Calu3 (cell line): ENCODE results near the gene LINC01488. TPM values are rescaled to one million over a fixed set of nuclear protein-coding genes. Genes with fewer than 3 reads are reported as not detected.

ENCODE experiments used
- BruUV-seq: library from RNA; stranded (reverse); fragments of 400-500 nt; replicated peaks from 2 replicates; lab custom pipeline; 2021; lab: Mats Ljungman, UMichigan
- CTCF ChIA-PET: fragments of 300-600 bp; sonication (Branson Sonifier 250); formaldehyde crosslinking; loops from one replicate; lab custom pipeline; 2022; ENCODE audit warnings: antibody characterized with exemption; lab: Charles Lee
- DNase-seq: peaks from one replicate; pipeline ENCODE4 v3.0.0; 2022
- H3K27ac Mint-ChIP-seq: one replicate; pipeline ENCODE4 v1.8.0; 2022; ENCODE audit warnings: mixed read lengths; ENCODE audit not compliant: unreplicated experiment
- H3K27me3 Mint-ChIP-seq: one replicate; pipeline ENCODE4 v1.8.0; 2022; ENCODE audit warnings: mixed read lengths; ENCODE audit not compliant: unreplicated experiment
- H3K36me3 Mint-ChIP-seq: one replicate; pipeline ENCODE4 v1.8.0; 2022; ENCODE audit warnings: mild to moderate bottlenecking, moderate library complexity, mixed read lengths; ENCODE audit not compliant: insufficient read depth, unreplicated experiment
- H3K4me1 Mint-ChIP-seq: one replicate; pipeline ENCODE4 v1.8.0; 2022; ENCODE audit warnings: mild to moderate bottlenecking, low read depth, mixed read lengths; ENCODE audit not compliant: unreplicated experiment
- H3K4me3 Mint-ChIP-seq: one replicate; pipeline ENCODE4 v1.8.0; 2022; ENCODE audit warnings: mild to moderate bottlenecking, low read depth, moderate library complexity, mixed read lengths; ENCODE audit not compliant: unreplicated experiment
- H3K9me3 Mint-ChIP-seq: one replicate; pipeline ENCODE4 v1.8.0; 2022; ENCODE audit warnings: low read depth, mixed read lengths; ENCODE audit not compliant: unreplicated experiment
- CTCF ChIP-seq: fragments of 200-600 bp; IDR thresholded peaks from one replicate; pipeline ENCODE4 v1.8.0; 2022; ENCODE audit warnings: antibody characterized with exemption; ENCODE audit not compliant: unreplicated experiment
- intact Hi-C: fragments of 100-400 bp; cut with micrococcal nuclease; formaldehyde crosslinking; loops from one replicate; pipeline ENCODE4 v1.10.0; 2022; ENCODE audit not compliant: unreplicated experiment
- total RNA-seq: library from RNA; stranded (reverse); gene quantifications from 2 replicates; pipeline ENCODE4 v1.2.3, GENCODE V29; 2022

The LINC01488 gene
- total RNA-seq, 1 experiment from 2014 or later: not detected

- CTCF ChIA-PET: no interaction called here
- Mint-ChIP-seq H3K4me1 (peaks cover 18% of the 10 kb centered on the region), H3K9me3 (no peaks in the 10 kb centered on the region), H3K27me3 (peaks cover 25% of the 10 kb centered on the region), H3K4me3 (no peak overlapping the region), H3K27ac (no peak overlapping the region), H3K36me3 (peaks cover 7% of the 10 kb centered on the region)
- no peak for DNase-seq
- no TSS peak for BruUV-seq
- TF ChIP-seq CTCF: no peak
- intact Hi-C loops: loop anchor here (5.0 kb wide), 1 partner anchor 147 kb away; the partner anchor contains the start of gene CCND1
These were observed 13.4 kb downstream of the LINC01488 start for GRCh38 chr11:69494851-69495250.

GRCh38 chr11:69495441-69496201 is 14.2 kb downstream of the LINC01488 start:
- CTCF ChIA-PET: interaction anchor here (1.5 kb wide), 1 partner anchor 143 kb away, joined by 3 read pairs; no protein-coding TSS in a partner anchor
- no peak for DNase-seq
- intact Hi-C loops: loop anchor here (5.0 kb wide), 1 partner anchor 147 kb away; the partner anchor contains the start of gene CCND1
- peaks cover 18% of the 10 kb centered on the region for H3K4me1 Mint-ChIP-seq
- no peak overlapping the region for H3K4me3 Mint-ChIP-seq
- BruUV-seq: no TSS peak
- no peak for TF ChIP-seq CTCF
- peaks cover 7% of the 10 kb centered on the region for H3K36me3 Mint-ChIP-seq
- H3K27me3 Mint-ChIP-seq: peaks cover 27% of the 10 kb centered on the region
- H3K9me3 Mint-ChIP-seq: no peaks in the 10 kb centered on the region
- no peak overlapping the region for H3K27ac Mint-ChIP-seq

DNA sequence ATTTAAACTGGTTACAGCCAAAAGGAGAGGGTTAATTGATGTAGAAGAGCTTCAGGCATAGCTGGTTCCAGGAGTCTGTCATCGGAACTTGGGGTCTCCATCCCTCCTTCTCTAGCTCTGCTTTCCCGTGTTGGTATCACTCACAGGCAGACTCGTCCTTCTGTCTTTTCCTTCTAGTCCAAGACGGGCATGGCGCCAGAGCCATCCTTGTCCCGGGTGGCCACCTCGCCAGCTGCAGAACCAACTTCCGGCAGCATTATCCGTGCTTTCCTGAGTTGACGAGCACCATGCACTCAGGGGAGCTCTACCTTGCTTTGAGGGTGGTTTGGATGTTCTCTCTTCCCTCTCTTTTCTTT is 14.7 kb downstream of the LINC01488 start:
- CTCF ChIA-PET: interaction anchor here (1.5 kb wide), 1 partner anchor 143 kb away, joined by 3 read pairs; no protein-coding TSS in a partner anchor
- H3K4me1 Mint-ChIP-seq: peaks cover 18% of the 10 kb centered on the region
- no peak overlapping the region for H3K27ac Mint-ChIP-seq
- no peaks in the 10 kb centered on the region for H3K9me3 Mint-ChIP-seq
- BruUV-seq: no TSS peak
- no peak for TF ChIP-seq CTCF
- peaks cover 29% of the 10 kb centered on the region for H3K27me3 Mint-ChIP-seq
- no peak for DNase-seq
- H3K36me3 Mint-ChIP-seq: peaks cover 7% of the 10 kb centered on the region
- intact Hi-C loops: loop anchor here (5.0 kb wide), 1 partner anchor 146 kb away; the partner anchor contains the start of gene CCND1
- no peak overlapping the region for H3K4me3 Mint-ChIP-seq

DNA sequence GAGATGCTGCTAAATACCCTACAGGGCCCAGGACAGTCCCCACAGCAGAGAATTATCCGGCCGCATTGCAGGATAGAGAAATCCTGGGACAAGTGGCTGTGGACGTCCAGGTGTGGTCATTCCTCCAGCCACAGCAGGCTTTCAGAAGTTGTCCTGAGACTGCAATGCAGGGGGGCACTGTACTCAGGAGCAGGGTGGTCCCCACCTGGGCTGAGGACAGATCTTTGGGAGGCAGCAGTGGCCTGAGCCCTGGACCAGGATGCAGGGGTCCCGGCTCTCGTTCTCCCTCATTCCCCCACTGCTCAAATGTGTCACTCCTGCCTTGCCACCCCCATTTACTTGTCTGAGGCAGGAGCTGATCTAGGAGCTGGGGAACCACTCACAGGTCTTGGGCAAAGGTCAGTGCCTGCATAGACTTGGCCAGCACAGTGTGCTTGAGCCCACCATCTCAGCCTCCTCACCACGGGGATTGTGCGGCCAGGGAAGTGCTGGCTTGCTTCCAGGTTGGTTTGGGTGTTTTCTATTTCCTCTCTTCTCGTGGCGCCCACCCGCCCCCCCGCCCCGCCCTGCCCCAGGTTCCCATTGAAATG is 15.3 kb downstream of the LINC01488 start:
- no TSS peak for BruUV-seq
- peaks cover 7% of the 10 kb centered on the region for H3K36me3 Mint-ChIP-seq
- CTCF ChIA-PET: interaction anchor here (0.6 to 1.5 kb wide), 6 partner anchors 31 to 395 kb away, joined by 3 to 6 read pairs (median 4); no protein-coding TSS in a partner anchor
- no peak overlapping the region for H3K27ac Mint-ChIP-seq
- peaks cover 29% of the 10 kb centered on the region for H3K27me3 Mint-ChIP-seq
- no peak for TF ChIP-seq CTCF
- no peaks in the 10 kb centered on the region for H3K9me3 Mint-ChIP-seq
- DNase-seq: no peak
- H3K4me1 Mint-ChIP-seq: peaks cover 18% of the 10 kb centered on the region
- intact Hi-C loops: loop anchor here (5.0 kb wide), 1 partner anchor 146 kb away; the partner anchor contains the start of gene CCND1
- H3K4me3 Mint-ChIP-seq: no peak overlapping the region
